Activated naive CD8-positive, alpha-beta T cell (primary cell): Measurements from ENCODE around the gene FBXO10.
"Not testable (repeated sequence)": the region's sequence is repeated elsewhere in the genome, so short reads cannot be mapped to it uniquely, and the experiment has no call there.

ENCODE experiments used
- H3K27ac Mint-ChIP-seq: one replicate; pipeline ENCODE4 v1.8.0; 2021; ENCODE audit warnings: mixed read lengths
- H3K27me3 Mint-ChIP-seq: one replicate; pipeline ENCODE4 v1.8.0; 2021; ENCODE audit warnings: mixed read lengths
- H3K36me3 Mint-ChIP-seq: one replicate; pipeline ENCODE4 v1.8.0; 2021; ENCODE audit warnings: mixed read lengths
- H3K4me1 Mint-ChIP-seq: one replicate; pipeline ENCODE4 v1.8.0; 2021; ENCODE audit warnings: low read depth, mixed read lengths
- H3K4me3 Mint-ChIP-seq: one replicate; pipeline ENCODE4 v1.8.0; 2021; ENCODE audit warnings: mild to moderate bottlenecking, mixed read lengths
- H3K9me3 Mint-ChIP-seq: one replicate; pipeline ENCODE4 v1.8.0; 2021; ENCODE audit warnings: low read depth, mixed read lengths

FBXO10 gene

GRCh38 chr9:37471942-37472684 is 104.1 kb downstream of the FBXO10 start:
- Mint-ChIP-seq H3K27me3 (peaks cover 5% of the 10 kb centered on the region), H3K36me3 (peaks cover 7% of the 10 kb centered on the region), H3K9me3 (no peaks in the 10 kb centered on the region), H3K27ac (peak overlapping the region; percentile 68), H3K4me3 (peak overlapping the region; percentile 81), H3K4me1 (peaks cover 9% of the 10 kb centered on the region)

GRCh38 chr9:37468620-37469019 is 107.6 kb downstream of the FBXO10 start:
- H3K4me3 Mint-ChIP-seq, result no peak overlapping the region
- no peaks in the 10 kb centered on the region for H3K27me3 Mint-ChIP-seq
- no peaks in the 10 kb centered on the region for H3K9me3 Mint-ChIP-seq
- no peak overlapping the region for H3K27ac Mint-ChIP-seq
- peaks cover 27% of the 10 kb centered on the region for H3K4me1 Mint-ChIP-seq
- peaks cover 2% of the 10 kb centered on the region for H3K36me3 Mint-ChIP-seq

GRCh38 chr9:37467530-37467929 is 108.7 kb downstream of the FBXO10 start:
- H3K9me3 Mint-ChIP-seq, H3K36me3 Mint-ChIP-seq, H3K4me3 Mint-ChIP-seq, H3K27ac Mint-ChIP-seq, H3K27me3 Mint-ChIP-seq: not testable (repeated sequence)
- H3K4me1 Mint-ChIP-seq, result peaks cover 38% of the 10 kb centered on the region

GRCh38 chr9:37466037-37466709 is 110.0 kb downstream of the FBXO10 start:
- Mint-ChIP-seq H3K36me3 (peaks cover 5% of the 10 kb centered on the region), H3K4me1 (peaks cover 37% of the 10 kb centered on the region), H3K27ac (peak overlapping the region; percentile 96), H3K9me3 (no peaks in the 10 kb centered on the region), H3K27me3 (no peaks in the 10 kb centered on the region), H3K4me3 (peak overlapping the region; percentile 95)

- Mint-ChIP-seq H3K27ac (peak within 1 kb of the TSS; percentile 96), H3K9me3 (no peaks in the 10 kb centered on the region), H3K27me3 (no peaks in the 10 kb centered on the region), H3K4me3 (peak within 1 kb of the TSS; percentile 95), H3K4me1 (peaks cover 42% of the 10 kb centered on the region), H3K36me3 (peaks cover 5% of the 10 kb centered on the region)
Observed at GRCh38 chr9:37465249-37466036, 110.7 kb downstream of the FBXO10 start, which contains the start of gene ZBTB5. ZBTB5 (minus strand) TSS chr9:37465450; CDS start chr9:37442551, 22,899 bp downstream.

GRCh38 chr9:37464426-37465248 is 111.5 kb downstream of the FBXO10 start:
- H3K4me1 Mint-ChIP-seq, result peaks cover 42% of the 10 kb centered on the region
- peak overlapping the region; percentile 95 for H3K4me3 Mint-ChIP-seq
- peaks cover 5% of the 10 kb centered on the region for H3K36me3 Mint-ChIP-seq
- no peaks in the 10 kb centered on the region for H3K9me3 Mint-ChIP-seq
- no peaks in the 10 kb centered on the region for H3K27me3 Mint-ChIP-seq
- peak overlapping the region; percentile 96 for H3K27ac Mint-ChIP-seq

- H3K27ac Mint-ChIP-seq, result peak overlapping the region; percentile 96
- H3K27me3 Mint-ChIP-seq, result no peaks in the 10 kb centered on the region
- H3K4me1 Mint-ChIP-seq, result peaks cover 44% of the 10 kb centered on the region
- H3K9me3 Mint-ChIP-seq, result no peaks in the 10 kb centered on the region
- peaks cover 5% of the 10 kb centered on the region for H3K36me3 Mint-ChIP-seq
- H3K4me3 Mint-ChIP-seq, result peak overlapping the region; percentile 95
Observed at GRCh38 chr9:37464006-37464405, 112.2 kb downstream of the FBXO10 start.
